ENCODE data around the gene IGF2BP2. TPM values are rescaled to one million over a fixed set of nuclear protein-coding genes. Genes with fewer than 3 reads are reported as not detected.

The IGF2BP2 gene
- total RNA-seq, 2 experiments from 2014 or later = 0.54 to 0.55 TPM

DNA sequence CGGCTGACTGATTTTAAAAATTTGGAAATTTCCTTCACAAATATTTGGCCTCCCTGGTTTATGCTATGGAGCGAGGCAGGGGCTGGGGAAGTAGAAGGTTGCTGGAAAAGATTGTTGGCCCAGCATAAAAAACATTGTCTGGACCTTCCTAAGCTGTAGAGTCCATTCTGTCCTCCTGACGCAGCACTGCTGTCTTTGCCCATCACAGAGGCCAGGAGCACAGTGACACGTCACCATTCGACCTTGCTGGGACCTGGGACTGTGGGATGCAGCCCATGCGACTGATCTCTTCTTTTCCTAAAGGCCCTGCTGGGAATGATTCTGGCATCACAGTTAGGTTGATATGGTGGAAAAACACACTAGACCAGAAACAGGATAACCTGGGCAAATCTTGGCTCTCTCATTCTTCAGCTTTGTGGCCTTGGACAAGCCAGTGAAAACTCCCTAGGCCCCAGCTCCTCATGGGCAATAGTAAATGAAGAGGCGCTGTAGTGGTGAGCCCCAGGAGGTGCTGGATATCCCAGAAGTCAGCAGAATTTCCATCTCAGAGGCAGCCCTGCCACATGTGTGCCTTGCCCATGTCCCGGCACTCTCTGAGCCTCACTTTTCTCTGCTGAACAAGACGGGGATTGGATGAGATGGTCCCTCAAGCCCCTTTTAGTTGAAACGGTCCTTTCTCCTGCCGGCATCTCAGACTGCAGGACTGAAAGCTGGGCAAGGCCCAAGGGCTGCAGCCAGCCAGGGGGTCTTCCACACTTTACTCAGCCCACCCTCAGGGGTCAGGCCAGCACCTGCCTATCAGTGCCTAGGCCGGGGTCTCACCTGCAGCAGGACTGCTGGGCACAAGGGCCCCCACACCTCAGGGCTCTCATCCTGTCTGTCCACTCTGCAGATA is 169.2 kb downstream of the IGF2BP2 start:
- CTCF ChIA-PET = no interaction called here
- DNase-seq (no peak), ATAC-seq (no peak)
- Mint-ChIP-seq H3K27me3 (peaks cover 2% of the 10 kb centered on the region), H3K9me3 (ENCODE audit: low read depth) (no peaks in the 10 kb centered on the region), H3K36me3 (ENCODE audit: low read depth) (no peaks in the 10 kb centered on the region), H3K27ac (no peak overlapping the region), H3K4me3 (no peak overlapping the region), H3K4me1 (peaks cover 2% of the 10 kb centered on the region)
- intact Hi-C loops (cut with DNase I, micrococcal nuclease) = no loop called here
- POLR2A ChIA-PET = no interaction called here

DNA sequence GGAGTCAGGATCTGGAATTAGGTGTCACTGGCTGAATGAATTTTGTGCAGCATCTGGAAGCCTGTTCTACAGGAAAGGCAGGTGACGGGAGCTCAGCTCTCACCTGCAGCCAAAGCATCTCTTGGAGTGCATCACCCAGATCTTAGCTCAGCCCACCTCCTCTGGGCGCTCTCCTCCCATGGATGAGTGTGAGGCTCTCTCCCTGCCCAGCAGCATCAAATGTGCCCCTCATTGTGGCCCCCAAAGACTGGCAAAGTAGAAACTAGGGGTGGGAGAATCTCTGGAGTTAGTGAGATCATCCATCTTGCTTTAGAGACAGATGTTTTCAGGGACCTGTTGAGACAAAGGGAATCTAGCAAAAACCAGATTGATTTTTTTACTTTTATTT is 170.1 kb downstream of the IGF2BP2 start:
- ChIA-PET CTCF (interaction anchor here (0.5 kb wide), 1 partner anchor 18 kb away, joined by 3 read pairs; no protein-coding TSS in a partner anchor), POLR2A (no interaction called here)
- intact Hi-C loops (cut with DNase I, micrococcal nuclease) = no loop called here
- ATAC-seq = no peak
- Mint-ChIP-seq H3K9me3 (ENCODE audit: low read depth) (no peaks in the 10 kb centered on the region), H3K4me3 (no peak overlapping the region), H3K4me1 (no peaks in the 10 kb centered on the region), H3K27me3 (peaks cover 2% of the 10 kb centered on the region), H3K27ac (no peak overlapping the region), H3K36me3 (ENCODE audit: low read depth) (no peaks in the 10 kb centered on the region)
- DNase-seq = no peak

DNA sequence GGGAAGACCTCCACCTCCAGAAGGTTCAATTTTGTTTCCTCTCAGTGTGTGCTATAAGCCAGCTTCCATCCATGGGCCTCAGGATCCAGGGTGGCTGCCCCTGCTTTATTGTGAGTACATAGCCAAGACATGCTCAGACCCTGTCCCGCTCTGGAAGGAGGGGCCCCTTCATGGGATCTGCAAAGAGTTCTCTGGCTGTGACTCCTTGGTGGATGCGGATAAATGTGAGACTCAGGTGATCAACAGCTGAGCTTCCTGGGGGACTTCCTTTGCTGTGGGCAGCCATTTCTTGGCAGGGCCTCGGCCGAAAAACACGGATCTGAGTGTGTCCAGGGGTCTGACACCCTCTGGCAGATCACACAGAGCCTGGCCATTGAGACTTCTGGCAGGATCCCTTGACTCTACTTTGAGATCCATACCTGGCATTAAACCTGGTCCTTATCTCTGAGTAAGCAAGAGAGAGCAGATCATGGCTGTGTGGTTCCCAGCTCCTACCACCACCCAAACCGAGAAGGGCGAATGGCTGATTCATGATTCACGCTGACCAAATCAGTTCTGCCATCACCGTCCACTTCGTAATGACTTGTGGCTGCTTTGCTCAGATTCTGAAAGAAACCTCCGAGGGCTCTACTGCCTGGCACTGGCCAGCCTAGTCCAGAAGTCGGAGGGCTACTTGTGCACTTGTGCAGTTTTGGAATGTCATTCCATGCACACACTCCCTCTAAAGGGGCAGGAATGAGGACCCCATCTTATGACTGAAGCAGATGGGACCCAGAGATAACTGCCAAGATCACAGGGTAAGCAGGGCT is 170.7 kb downstream of the IGF2BP2 start:
- intact Hi-C loops (cut with DNase I, micrococcal nuclease) = no loop called here
- ChIA-PET POLR2A (interaction anchor here (0.7 kb wide), 1 partner anchor 98 kb away, joined by 3 read pairs; no protein-coding TSS in a partner anchor), CTCF (interaction anchor here (1.4 kb wide), 1 partner anchor 95 kb away, joined by 5 read pairs; no protein-coding TSS in a partner anchor)
- H3K36me3 Mint-ChIP-seq (ENCODE audit: low read depth) = no peaks in the 10 kb centered on the region
- no peak overlapping the region for H3K27ac Mint-ChIP-seq
- H3K27me3 Mint-ChIP-seq = peaks cover 2% of the 10 kb centered on the region
- H3K4me1 Mint-ChIP-seq = no peaks in the 10 kb centered on the region
- no peaks in the 10 kb centered on the region for H3K9me3 Mint-ChIP-seq (ENCODE audit: low read depth)
- ATAC-seq (no peak), DNase-seq (no peak)
- no peak overlapping the region for H3K4me3 Mint-ChIP-seq

DNA sequence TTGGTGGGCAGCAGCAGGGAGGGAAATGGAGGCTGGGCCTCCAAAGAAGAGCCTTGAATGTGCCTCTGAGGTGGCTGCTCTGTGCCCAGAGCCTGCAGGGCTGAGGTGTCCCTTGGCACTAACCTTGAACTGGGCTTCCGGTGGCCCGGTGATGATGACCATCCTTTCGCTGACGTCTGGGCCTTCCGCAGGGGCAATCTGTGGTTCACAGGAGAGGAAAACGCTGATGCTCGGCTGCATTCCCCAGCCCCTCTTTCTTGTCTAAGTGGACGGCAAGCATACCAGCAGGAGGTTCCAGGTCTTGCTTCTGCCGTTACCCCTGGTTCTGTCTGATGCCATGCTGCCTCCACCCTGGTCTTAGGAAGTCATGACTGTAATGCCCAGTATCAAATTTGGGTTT is 172.9 kb downstream of the IGF2BP2 start:
- ATAC-seq = no peak

DNA sequence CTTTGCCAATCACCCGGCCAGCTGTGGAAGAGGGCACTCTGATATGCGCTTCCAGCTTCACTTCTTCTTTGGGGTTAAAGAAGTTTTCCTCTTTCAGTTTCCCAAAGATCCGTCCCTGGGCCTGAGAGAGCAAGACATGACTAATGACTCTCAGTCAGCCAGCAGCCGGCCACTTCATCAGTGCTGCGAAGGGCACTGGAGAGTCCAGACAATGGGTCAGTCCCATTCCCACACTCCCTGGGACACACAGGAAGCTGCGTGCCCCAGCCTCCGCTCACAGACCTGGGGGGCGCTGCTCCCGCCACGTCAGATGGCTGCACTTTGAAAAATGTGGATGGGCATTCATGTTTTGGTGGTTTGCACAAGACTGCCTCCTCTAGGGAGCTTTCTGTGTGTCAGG is 175.4 kb downstream of the IGF2BP2 start:
- no peak for ATAC-seq
- no peak for DNase-seq
- Mint-ChIP-seq H3K4me1 (no peaks in the 10 kb centered on the region), H3K27ac (no peak overlapping the region), H3K9me3 (ENCODE audit: low read depth) (no peaks in the 10 kb centered on the region), H3K4me3 (no peak overlapping the region), H3K27me3 (peaks cover 10% of the 10 kb centered on the region), H3K36me3 (ENCODE audit: low read depth) (no peaks in the 10 kb centered on the region)
- ChIA-PET CTCF (no interaction called here), POLR2A (no interaction called here)
- intact Hi-C loops (cut with DNase I, micrococcal nuclease) = no loop called here

More for the DNA sequence above, 172.9 kb downstream of the IGF2BP2 start:
- Mint-ChIP-seq H3K9me3 (ENCODE audit: low read depth) (no peaks in the 10 kb centered on the region), H3K27me3 (peaks cover 3% of the 10 kb centered on the region), H3K4me3 (no peak overlapping the region), H3K36me3 (ENCODE audit: low read depth) (no peaks in the 10 kb centered on the region), H3K4me1 (no peaks in the 10 kb centered on the region), H3K27ac (no peak overlapping the region)
- CTCF ChIA-PET = interaction anchor here (3.2 kb wide), 1 partner anchor 9 kb away, joined by 18 read pairs; no protein-coding TSS in a partner anchor
- no peak for DNase-seq
- intact Hi-C loops (cut with DNase I, micrococcal nuclease) = no loop called here
- POLR2A ChIA-PET = no interaction called here

DNA sequence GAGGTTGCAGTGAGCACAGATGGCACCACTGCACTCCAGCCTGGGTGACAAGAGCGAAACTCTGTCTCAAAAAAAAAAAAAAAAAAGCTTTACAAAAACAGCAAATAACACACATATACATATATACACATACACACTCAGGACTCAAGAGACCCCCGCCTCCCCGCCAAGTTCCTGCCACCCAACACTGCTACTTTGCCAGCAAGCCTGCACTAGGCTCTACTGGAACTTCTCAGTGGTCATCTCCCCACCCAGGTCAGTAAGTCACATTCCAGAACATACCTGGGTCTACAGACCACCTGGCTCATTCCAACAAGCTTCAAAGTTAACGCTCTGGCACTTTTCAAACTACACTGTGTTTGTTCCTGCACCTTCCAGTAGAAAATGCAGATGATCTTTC is 176.4 kb downstream of the IGF2BP2 start:
- no peak for ATAC-seq
- peaks cover 10% of the 10 kb centered on the region for H3K27me3 Mint-ChIP-seq
- H3K9me3 Mint-ChIP-seq (ENCODE audit: low read depth) = no peaks in the 10 kb centered on the region
- DNase-seq = no peak
- no peak overlapping the region for H3K4me3 Mint-ChIP-seq
- POLR2A ChIA-PET = no interaction called here
- intact Hi-C loops (cut with DNase I, micrococcal nuclease) = no loop called here
- H3K36me3 Mint-ChIP-seq (ENCODE audit: low read depth) = no peaks in the 10 kb centered on the region
- CTCF ChIA-PET = interaction anchor here (0.5 to 2.0 kb wide), 2 partner anchors 12 to 967 kb away, joined by 3 to 16 read pairs; no protein-coding TSS in a partner anchor
- no peaks in the 10 kb centered on the region for H3K4me1 Mint-ChIP-seq
- no peak overlapping the region for H3K27ac Mint-ChIP-seq

DNA sequence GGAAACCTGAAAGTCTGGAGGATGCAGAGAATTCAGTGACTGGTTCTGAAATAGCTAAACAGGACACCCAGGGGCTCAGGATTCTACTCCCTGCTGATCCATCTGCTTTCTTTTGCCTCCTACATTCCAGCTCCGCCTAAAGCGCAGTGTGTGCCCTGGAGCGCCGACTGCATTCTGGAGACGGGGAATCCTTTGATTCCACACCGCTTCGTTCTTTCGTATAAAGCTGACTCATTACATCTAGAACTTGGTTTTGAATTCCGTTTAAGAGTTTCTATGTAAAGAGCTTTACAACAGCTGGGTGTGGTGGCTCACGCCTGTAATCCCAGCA is 177.0 kb downstream of the IGF2BP2 start:
- no peaks in the 10 kb centered on the region for H3K4me1 Mint-ChIP-seq
- peaks cover 10% of the 10 kb centered on the region for H3K27me3 Mint-ChIP-seq
- DNase-seq (no peak), ATAC-seq (no peak)
- no peaks in the 10 kb centered on the region for H3K9me3 Mint-ChIP-seq (ENCODE audit: low read depth)
- ChIA-PET CTCF (interaction anchor here (0.5 to 2.0 kb wide), 2 partner anchors 13 to 967 kb away, joined by 3 to 16 read pairs; no protein-coding TSS in a partner anchor), POLR2A (no interaction called here)
- intact Hi-C loops (cut with DNase I, micrococcal nuclease) = no loop called here
- no peak overlapping the region for H3K27ac Mint-ChIP-seq
- no peaks in the 10 kb centered on the region for H3K36me3 Mint-ChIP-seq (ENCODE audit: low read depth)
- no peak overlapping the region for H3K4me3 Mint-ChIP-seq

DNA sequence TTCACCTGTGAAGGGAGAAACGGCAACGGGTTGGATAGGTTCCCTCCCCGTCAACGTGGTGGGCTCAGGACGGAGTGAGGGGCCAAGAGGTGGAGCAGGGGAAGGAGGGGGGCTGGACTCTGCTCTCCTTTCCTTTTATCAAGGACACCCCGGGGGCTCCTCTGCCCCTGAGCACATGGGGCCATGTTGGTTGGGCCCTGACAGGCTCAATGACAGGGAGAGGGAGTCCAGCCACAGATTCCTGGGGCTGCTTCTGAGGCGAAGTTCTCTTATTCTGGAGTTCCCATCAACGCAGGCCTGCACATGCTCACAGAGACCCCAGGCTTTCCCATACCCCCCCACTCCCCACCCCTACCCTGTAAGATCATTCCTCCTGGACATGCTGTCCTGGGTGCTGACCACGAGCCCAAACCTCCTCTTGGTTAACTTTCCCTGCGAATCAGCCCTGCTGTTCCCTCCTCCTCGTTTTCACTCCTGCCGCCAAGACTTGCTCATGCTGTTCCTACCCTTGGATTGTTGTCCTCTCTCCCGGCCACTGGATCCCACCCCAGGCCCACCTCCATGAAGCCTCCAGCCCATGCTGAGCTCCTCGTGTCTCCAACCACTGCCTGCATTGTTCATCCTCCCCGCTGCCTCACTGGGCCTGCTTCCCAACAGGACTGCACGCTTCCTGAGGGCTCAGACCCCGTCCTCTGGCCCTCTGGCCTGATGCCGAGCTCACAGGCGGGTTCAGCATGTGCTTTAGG is 177.5 kb downstream of the IGF2BP2 start:
- no peak for DNase-seq
- no peaks in the 10 kb centered on the region for H3K4me1 Mint-ChIP-seq
- no peak overlapping the region for H3K27ac Mint-ChIP-seq
- CTCF ChIA-PET = interaction anchor here (2.0 kb wide), 1 partner anchor 13 kb away, joined by 16 read pairs; no protein-coding TSS in a partner anchor
- intact Hi-C loops (cut with DNase I, micrococcal nuclease) = no loop called here
- ATAC-seq = no peak
- peaks cover 10% of the 10 kb centered on the region for H3K27me3 Mint-ChIP-seq
- H3K36me3 Mint-ChIP-seq (ENCODE audit: low read depth) = no peaks in the 10 kb centered on the region
- no peaks in the 10 kb centered on the region for H3K9me3 Mint-ChIP-seq (ENCODE audit: low read depth)
- no peak overlapping the region for H3K4me3 Mint-ChIP-seq
- POLR2A ChIA-PET = no interaction called here

DNA sequence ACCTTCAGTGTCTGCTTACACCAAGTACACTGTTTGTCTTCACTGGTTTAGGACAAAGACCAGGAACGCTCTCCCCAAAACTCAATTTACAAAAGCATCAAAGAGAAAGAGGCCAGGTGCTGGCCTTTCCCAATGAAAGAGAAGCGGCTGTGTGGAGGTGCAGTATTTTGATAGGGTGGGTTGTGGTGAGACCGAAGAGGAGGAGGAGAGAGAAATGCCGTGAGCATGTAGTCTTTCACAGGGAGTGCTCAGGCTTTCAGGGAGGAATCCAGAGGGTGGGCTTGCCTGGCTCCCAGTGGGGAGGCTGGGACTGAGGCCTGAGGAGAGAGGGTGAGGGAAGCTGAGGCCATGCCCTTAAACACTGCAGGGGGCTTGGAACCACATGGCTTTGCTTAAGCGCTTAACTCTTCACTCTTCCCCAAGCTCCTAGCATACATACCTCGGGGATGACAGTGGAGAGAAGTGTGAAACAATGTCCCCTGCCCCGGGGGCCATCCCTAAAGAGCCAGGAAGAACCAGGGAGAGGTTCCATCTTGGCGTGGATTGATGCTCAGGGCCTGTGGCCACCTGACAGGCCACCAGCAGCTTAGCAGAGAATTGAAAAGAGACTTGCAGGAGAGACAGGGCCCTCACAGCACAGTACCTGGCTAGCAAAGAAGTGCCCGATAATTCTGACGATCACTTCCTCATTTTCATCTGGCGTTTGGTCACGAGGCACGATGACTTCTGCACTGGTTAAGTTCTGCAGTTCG is 178.3 kb downstream of the IGF2BP2 start:
- H3K36me3 Mint-ChIP-seq (ENCODE audit: low read depth) = no peaks in the 10 kb centered on the region
- no peaks in the 10 kb centered on the region for H3K4me1 Mint-ChIP-seq
- peaks cover 10% of the 10 kb centered on the region for H3K27me3 Mint-ChIP-seq
- no peak overlapping the region for H3K27ac Mint-ChIP-seq
- H3K9me3 Mint-ChIP-seq (ENCODE audit: low read depth) = no peaks in the 10 kb centered on the region
- no peak overlapping the region for H3K4me3 Mint-ChIP-seq
- CTCF ChIA-PET = no interaction called here
- intact Hi-C loops (cut with DNase I, micrococcal nuclease) = no loop called here
- POLR2A ChIA-PET = no interaction called here
- ATAC-seq = no peak
- DNase-seq = no peak

DNA sequence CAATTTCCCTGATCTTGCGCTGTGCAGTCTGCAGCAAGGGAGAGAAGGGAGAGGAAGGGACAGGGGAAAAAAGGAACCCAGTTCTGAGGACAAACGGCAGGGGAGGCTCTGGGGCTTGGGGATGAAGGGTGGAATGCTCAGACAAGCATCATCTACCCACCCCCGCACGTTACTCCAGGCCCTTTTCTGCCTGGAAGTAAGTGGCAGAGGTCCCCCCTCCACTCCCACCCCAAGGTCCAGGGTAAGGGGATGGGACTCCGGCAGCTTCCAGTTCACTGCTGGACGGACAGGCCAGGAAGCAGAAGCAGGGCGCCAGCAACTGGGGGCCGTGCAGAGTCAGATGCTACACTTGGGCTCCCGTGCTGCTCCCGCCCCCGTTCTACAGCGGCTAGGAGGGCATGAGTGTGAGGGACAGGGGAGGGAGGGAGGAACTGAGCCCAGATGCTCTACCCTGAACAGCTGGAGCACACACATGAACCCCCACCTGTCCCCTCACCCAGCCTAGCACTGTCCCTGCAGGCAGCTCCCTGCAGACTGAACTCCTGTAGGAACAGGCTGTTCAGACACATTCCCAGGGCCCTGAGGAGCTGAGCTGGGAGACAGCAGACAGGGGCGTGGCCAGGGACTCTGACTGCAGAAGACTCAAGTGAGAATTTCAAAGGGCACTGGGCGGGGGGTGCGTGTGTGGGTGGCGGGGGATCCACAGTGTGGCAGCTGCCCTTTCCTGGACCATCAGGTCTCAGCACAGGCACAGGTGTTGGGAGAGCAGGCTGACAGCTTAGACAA is 179.1 kb downstream of the IGF2BP2 start:
- ChIA-PET POLR2A (no interaction called here), CTCF (no interaction called here)
- ATAC-seq = no peak
- intact Hi-C loops (cut with DNase I, micrococcal nuclease) = no loop called here
- no peak for DNase-seq
- no peaks in the 10 kb centered on the region for H3K4me1 Mint-ChIP-seq
- peaks cover 10% of the 10 kb centered on the region for H3K27me3 Mint-ChIP-seq
- H3K9me3 Mint-ChIP-seq (ENCODE audit: low read depth) = no peaks in the 10 kb centered on the region
- H3K36me3 Mint-ChIP-seq (ENCODE audit: low read depth) = no peaks in the 10 kb centered on the region
- H3K27ac Mint-ChIP-seq = no peak overlapping the region
- H3K4me3 Mint-ChIP-seq = no peak overlapping the region

Measured in activated CD4-positive, alpha-beta T cell treated with anti-CD3 and anti-CD28 coated beads for 36 hours (primary cell).